Activated CD8-positive, alpha-beta memory T cell treated with anti-CD3 and anti-CD28 coated beads, Interleukin-2, amount 50 U/mL, for 48 hours (primary cell): ENCODE results near the gene KMT2E.

Experiments
- DNase-seq: peaks from one replicate; pipeline ENCODE4 v3.0.0-alpha.2; 2020

The KMT2E gene

GRCh38 chr7:105009667-105010503 lies 4.1 kb upstream of the KMT2E start:
- no peak for DNase-seq

GRCh38 chr7:105010504-105011130 lies 3.4 kb upstream of the KMT2E start:
- DNase-seq = no peak

GRCh38 chr7:105011141-105011830 lies 2.7 kb upstream of the KMT2E start:
- no peak for DNase-seq

- peak; percentile 71 for DNase-seq
Measured at GRCh38 chr7:105011831-105012502, 2.0 kb upstream of the KMT2E start.

- peak; percentile 100 for DNase-seq
Measured at GRCh38 chr7:105012503-105013220, 1.3 kb upstream of the KMT2E start.

- peak; percentile 95 for DNase-seq
Measured at GRCh38 chr7:105013221-105013815, 687 bp upstream of the KMT2E start.

GRCh38 chr7:105014693-105015389 lies 836 bp downstream of the KMT2E start:
- peak; percentile 77 for DNase-seq

GRCh38 chr7:105015390-105015965 lies 1.5 kb downstream of the KMT2E start:
- peak; percentile 57 for DNase-seq

- no peak for DNase-seq
Measured at GRCh38 chr7:105016068-105016708, 2.2 kb downstream of the KMT2E start.

- DNase-seq = no peak
Measured at GRCh38 chr7:105016709-105017656, 3.0 kb downstream of the KMT2E start.

- DNase-seq = no peak
Measured at GRCh38 chr7:105017657-105018365, 3.8 kb downstream of the KMT2E start.

- no peak for DNase-seq
Measured at GRCh38 chr7:105019269-105019668, 5.3 kb downstream of the KMT2E start.

GRCh38 chr7:105020926-105021325 lies 6.9 kb downstream of the KMT2E start:
- DNase-seq = no peak

GRCh38 chr7:105021352-105021751 lies 7.3 kb downstream of the KMT2E start:
- DNase-seq = no peak

GRCh38 chr7:105021967-105022366 lies 8.0 kb downstream of the KMT2E start:
- DNase-seq = no peak

- DNase-seq = no peak
Measured at GRCh38 chr7:105022458-105022857, 8.5 kb downstream of the KMT2E start.

GRCh38 chr7:105024734-105025133 lies 10.7 kb downstream of the KMT2E start:
- DNase-seq = no peak

GRCh38 chr7:105026750-105027149 lies 12.7 kb downstream of the KMT2E start:
- DNase-seq = no peak
